GM12891 (cell line): ENCODE measurements around the gene PPM1D.

Experiments
- POLR2A ChIP-seq: IDR thresholded peaks from 2 replicates; pipeline ENCODE4 v1.6.1; 2011; ENCODE audit warnings: low read depth, low read length, control low read depth
- POLR2AphosphoS5 ChIP-seq: IDR thresholded peaks from 2 replicates; pipeline ENCODE4 v1.6.1; 2011; ENCODE audit warnings: low read depth, low read length, control low read depth
- TAF1 ChIP-seq: IDR thresholded peaks from 2 replicates; pipeline ENCODE4 v1.6.1; 2011; ENCODE audit warnings: low read depth, low read length, control low read depth

GRCh38 chr17:60665602-60666001, 65.6 kb downstream of the PPM1D start:
- no peak for TF ChIP-seq POLR2A
- no peak for TF ChIP-seq POLR2AphosphoS5
- TF ChIP-seq TAF1, result no peak
